ENCODE data around the gene PKP3. TPM values are rescaled to one million over a fixed set of nuclear protein-coding genes. Genes with fewer than 3 reads are reported as not detected.
"Not testable (repeated sequence)": the region's sequence is repeated elsewhere in the genome, so short reads cannot be mapped to it uniquely, and the experiment has no call there.

Gene PKP3
- polyA plus RNA-seq, 3 donors = 4.1 to 5.5 (median 4.4) TPM

GRCh38 chr11:363443-363805, 30.6 kb upstream of the PKP3 start:
- not testable (repeated sequence) for DNase-seq (ENCODE audit: low read depth in 3 of 3, low spot score in 2 of 3)

GRCh38 chr11:363948-364761, 29.9 kb upstream of the PKP3 start:
- DNase-seq (ENCODE audit: low read depth in 3 of 3, low spot score in 2 of 3) = no peak

- DNase-seq (ENCODE audit: low read depth in 3 of 3, low spot score in 2 of 3) = no peak
Observed at GRCh38 chr11:364991-365725, 28.9 kb upstream of the PKP3 start.

- no peak for DNase-seq (ENCODE audit: low read depth in 3 of 3, low spot score in 2 of 3)
Observed at GRCh38 chr11:365831-366230, 28.2 kb upstream of the PKP3 start.

GRCh38 chr11:367956-368413, 26.0 kb upstream of the PKP3 start:
- no peak for DNase-seq (ENCODE audit: low read depth in 3 of 3, low spot score in 2 of 3)

- DNase-seq (ENCODE audit: low read depth in 3 of 3, low spot score in 2 of 3) = no peak
Observed at GRCh38 chr11:368414-369335, 25.3 kb upstream of the PKP3 start.

- DNase-seq (ENCODE audit: low read depth in 3 of 3, low spot score in 2 of 3) = no peak
Observed at GRCh38 chr11:369336-370018, 24.5 kb upstream of the PKP3 start, which contains the start of gene B4GALNT4. Gene B4GALNT4, plus strand, starts transcription at chr11:369499. Its CDS starts 305 bp downstream, at chr11:369804.

- DNase-seq (ENCODE audit: low read depth in 3 of 3, low spot score in 2 of 3) = no peak
Observed at GRCh38 chr11:370070-370941, 23.7 kb upstream of the PKP3 start.

GRCh38 chr11:371051-371450, 23.0 kb upstream of the PKP3 start:
- no peak for DNase-seq (ENCODE audit: low read depth in 3 of 3, low spot score in 2 of 3)

- DNase-seq (ENCODE audit: low read depth in 3 of 3, low spot score in 2 of 3) = no peak
Observed at GRCh38 chr11:371716-372590, 22.1 kb upstream of the PKP3 start.

GRCh38 chr11:372809-373715, 20.9 kb upstream of the PKP3 start:
- DNase-seq (ENCODE audit: low read depth in 3 of 3, low spot score in 2 of 3) = no peak

GRCh38 chr11:373716-374551, 20.1 kb upstream of the PKP3 start:
- DNase-seq (ENCODE audit: low read depth in 3 of 3, low spot score in 2 of 3) = no peak

- DNase-seq (ENCODE audit: low read depth in 3 of 3, low spot score in 2 of 3) = no peak
Observed at GRCh38 chr11:375065-376025, 18.7 kb upstream of the PKP3 start.

GRCh38 chr11:376531-377173, 17.4 kb upstream of the PKP3 start:
- no peak for DNase-seq (ENCODE audit: low read depth in 3 of 3, low spot score in 2 of 3)
